ENCODE data around the gene PARD3.
A peak's percentile ranks its signal among the peaks of the same experiment; 100 is the strongest.

GRCh38 chr10:34280599-34281374, 534.3 kb downstream of the PARD3 start:
- TF ChIP-seq, protein P1, sequence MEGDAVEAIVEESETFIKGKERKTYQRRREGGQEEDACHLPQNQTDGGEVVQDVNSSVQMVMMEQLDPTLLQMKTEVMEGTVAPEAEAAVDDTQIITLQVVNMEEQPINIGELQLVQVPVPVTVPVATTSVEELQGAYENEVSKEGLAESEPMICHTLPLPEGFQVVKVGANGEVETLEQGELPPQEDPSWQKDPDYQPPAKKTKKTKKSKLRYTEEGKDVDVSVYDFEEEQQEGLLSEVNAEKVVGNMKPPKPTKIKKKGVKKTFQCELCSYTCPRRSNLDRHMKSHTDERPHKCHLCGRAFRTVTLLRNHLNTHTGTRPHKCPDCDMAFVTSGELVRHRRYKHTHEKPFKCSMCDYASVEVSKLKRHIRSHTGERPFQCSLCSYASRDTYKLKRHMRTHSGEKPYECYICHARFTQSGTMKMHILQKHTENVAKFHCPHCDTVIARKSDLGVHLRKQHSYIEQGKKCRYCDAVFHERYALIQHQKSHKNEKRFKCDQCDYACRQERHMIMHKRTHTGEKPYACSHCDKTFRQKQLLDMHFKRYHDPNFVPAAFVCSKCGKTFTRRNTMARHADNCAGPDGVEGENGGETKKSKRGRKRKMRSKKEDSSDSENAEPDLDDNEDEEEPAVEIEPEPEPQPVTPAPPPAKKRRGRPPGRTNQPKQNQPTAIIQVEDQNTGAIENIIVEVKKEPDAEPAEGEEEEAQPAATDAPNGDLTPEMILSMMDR (conservative IDR thresholded peaks at IDR 0.05 in 1 of 2, IDR thresholded peaks at IDR 0.05 in 1 of 2; ENCODE audit: low read depth in 1 of 2, low read length in 2 of 2), result peak in 1 of 2 donors; percentile 57
- no peak for TF ChIP-seq EZH2 (IDR thresholded peaks at IDR 0.05; ENCODE audit: low read length, missing control alignments)

Measured in fibroblast of lung (primary cell).